Stimulated activated CD8-positive, alpha-beta memory T cell treated with anti-CD3 and anti-CD28 coated beads, Interleukin-15, amount 100 ng/mL, for 1 hour (primary cell): ENCODE results near the gene GNB3.

Experiments
- DNase-seq: peaks from one replicate; pipeline ENCODE4 v3.0.0-alpha.2; 2020; ENCODE audit warnings: low read depth

GNB3 gene

DNA sequence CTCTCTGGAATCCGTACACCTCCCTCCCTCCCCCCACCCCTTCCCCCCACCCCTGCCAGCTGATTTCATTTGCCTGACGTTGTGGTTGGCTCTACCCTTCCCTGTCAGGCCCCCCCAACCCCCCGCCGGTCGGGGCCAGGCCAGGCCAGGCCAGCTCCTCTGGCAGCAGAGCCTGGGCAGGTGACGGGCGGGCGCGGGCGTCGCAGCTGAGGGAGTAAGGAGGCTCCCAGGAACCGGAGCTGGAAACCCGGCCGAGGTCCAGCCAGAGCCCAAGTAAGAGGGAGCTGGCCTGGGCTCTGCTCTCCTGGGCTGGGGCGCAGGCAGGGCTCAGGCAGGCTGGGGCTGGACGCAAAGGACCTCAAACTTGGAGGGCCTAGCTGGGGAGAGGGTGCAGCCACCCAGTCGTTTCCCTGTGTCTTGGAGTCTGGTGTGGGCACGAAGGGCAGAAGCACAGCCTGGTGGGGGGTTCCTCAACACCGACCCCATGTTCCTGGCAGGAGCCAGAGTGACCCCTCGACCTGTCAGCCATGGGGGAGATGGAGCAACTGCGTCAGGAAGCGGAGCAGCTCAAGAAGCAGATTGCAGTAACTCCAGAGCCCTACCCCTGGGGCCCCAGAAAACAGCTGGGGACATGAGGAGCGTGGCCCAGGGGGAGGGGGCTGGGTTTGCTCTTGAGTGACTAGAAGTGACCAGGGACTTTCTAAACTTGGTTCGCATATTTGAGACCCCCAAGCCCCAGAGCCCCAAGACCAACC is at the start of gene GNB3:
TSS of gene GNB3 (plus strand) at position 165 of the 755 bp plus-strand sequence. CDS start at position 528, 363 bp downstream.
- no peak for DNase-seq

DNA sequence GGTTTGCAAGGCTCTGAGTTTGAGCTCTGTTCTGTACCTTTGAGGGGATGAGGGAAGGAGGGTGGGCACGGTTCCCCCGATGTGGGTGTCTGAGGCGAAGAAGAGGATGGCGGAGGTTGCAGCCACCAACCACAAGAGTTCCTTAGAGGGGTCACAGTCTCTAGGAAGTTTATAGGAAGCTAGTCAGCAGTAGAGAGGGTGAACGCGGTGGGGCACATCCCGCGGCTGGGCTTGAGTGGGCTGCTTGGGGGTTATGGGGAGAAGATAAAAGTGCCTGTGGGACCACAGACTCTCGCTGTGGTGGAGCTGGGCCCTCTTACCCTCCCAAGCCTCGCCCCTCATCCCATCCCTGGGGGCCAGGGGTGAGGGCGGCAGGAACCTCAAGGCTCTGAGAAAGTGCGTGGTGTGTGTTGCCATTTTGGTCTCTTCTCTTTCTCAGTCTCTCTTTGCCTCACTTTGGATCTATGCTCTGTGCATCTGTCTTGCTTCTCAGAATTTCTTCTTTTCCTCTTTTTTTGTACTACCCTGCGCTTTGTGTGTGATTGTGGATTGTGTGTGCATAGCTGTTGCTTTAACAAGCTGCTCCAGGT is 48.7 kb upstream of the GNB3 start:
- no peak for DNase-seq

DNA sequence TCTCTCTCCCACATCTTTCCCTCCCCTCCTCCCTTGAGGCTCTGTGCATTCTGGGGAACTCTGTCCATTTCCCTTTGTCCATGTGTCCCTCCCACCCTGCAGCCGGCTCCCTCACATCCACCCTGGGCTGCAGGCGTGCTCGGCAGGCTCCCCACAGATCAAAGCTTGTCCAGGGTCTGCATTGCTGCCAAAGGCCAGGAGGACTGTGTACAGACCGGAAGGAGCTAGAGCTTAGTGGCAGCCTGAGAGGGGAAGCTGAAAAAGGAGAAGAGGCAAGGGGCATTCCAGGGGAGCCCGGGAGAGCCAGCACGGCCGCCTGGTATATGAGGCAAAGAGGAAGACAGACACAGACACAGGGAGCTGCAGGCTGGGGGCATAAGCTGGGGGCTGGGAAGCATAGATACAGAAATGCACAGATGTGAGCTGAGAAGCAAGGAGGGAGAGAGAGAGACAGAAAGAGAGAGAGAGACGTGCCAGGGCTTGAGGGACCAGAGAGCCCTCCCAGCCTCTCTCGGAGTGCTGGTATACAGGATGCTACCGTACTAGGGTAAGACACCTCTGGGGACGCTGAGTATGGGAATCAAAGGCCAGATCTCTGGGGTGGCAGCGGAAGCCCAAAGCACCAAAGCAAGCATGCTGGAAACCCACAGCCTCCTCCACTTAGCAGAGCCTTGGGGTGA is 48.1 kb upstream of the GNB3 start:
- no peak for DNase-seq

DNA sequence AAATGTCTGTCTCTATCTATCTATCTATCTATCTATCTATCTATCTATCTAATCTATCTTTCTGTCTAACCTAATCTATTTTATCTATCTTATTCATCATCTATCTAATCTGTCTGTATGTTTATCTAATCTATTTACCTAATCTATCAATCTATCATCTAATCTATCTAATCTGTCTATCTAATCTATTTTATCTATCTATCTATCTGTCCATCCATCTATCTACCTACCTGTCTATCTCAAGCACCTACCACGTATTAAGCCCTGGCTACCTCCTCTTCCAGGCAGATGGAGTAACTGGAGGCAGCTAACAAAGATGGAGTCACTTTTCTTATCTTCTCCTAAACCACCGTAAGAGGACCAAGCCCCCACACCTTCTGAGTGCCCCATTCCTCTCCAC is 45.6 kb upstream of the GNB3 start:
- no peak for DNase-seq

DNA sequence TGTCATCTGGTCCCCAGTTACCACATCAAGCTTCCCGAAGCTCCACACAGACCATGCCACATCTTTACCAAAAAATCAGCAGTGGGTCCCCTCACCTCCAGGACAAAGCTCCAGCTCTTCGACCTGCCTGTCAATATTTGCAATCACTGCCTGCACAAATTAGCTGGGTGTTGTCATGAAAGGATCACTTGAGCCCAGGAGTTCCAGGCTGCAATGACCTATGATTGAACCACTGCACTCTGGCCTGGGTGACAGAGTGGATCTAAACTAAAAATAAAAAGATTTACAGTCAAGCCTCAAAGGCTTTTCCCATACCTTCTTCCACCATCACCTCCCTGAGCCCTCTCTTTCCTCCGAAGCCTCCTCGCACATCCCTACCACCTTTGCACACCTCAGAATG is 44.1 kb upstream of the GNB3 start:
- no peak for DNase-seq

DNA sequence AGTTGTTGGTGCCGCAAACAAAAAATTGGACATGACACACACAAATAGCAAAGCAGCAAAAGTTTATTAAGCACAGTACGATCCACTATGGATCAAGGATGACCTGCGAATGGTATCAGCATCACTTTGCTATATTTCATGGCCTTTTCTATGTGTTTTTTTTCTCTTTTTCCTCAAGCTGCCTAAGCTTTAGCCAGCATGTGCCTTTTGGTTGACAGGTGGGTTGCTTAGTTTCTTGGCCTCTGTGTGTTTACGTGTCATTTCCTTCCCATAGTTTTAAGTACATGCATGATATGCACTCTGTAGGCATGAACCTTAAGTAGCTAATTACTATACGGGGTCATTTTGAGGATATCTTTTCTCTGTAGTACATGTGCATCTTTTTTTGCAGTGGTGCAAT is 41.6 kb upstream of the GNB3 start:
- DNase-seq: no peak

DNA sequence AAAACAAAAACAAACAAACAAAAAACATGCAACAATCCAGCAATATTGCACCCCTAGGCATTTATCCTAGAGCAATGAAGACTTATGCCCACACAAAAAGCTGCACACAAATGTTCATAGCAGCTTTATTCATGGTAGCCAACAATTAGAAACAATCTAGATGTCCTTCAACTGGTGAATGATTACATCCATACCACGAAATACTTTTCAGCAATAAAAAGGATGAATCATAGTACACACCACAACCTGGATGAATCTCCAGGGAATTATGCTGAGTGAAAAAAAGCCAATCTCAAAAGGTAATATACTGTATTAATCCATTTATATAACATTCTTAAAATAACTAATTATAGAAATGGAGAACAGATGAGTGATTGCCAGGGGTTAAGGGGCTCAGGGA is 33.6 kb upstream of the GNB3 start:
- DNase-seq: no peak

DNA sequence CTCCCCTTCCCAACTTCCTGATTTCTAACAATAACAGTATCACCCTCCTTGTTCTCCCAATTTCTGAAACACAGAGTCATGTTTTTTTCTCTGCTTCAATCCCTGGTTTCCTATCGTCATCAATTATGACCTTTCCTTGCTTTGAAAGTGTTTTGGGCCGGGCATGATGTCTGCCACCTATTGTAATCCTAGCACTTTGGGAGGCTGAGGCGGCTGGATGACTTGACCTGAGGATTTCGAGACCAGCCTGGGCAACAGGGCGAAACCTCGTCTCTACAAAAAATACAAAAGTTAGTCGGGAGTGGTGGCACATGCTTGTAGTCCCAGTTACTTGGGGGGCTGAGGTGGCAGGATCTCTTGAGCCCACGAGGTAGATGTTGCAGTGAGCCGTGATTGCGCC is 31.7 kb upstream of the GNB3 start:
- no peak for DNase-seq

DNA sequence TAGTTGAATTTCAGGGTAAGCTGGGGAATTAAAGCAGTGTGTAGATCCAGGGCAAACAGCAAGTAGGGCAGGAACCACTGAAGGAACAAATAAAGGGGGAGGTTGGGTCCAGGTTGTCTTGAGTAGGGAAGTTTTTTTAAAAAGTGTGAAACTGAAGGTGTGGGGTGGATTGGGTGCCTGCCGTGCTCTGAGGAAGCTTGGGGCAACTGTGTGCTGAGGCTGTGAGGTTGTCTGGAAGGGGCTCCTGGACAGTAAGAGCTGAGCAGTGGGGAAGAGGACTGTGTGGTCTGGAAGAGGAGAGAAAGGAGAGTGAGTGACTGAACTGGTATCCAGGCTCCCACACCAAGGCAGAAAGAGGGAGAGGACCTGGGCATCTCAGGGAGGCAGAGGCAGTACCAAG is 30.0 kb upstream of the GNB3 start:
- DNase-seq: no peak

DNA sequence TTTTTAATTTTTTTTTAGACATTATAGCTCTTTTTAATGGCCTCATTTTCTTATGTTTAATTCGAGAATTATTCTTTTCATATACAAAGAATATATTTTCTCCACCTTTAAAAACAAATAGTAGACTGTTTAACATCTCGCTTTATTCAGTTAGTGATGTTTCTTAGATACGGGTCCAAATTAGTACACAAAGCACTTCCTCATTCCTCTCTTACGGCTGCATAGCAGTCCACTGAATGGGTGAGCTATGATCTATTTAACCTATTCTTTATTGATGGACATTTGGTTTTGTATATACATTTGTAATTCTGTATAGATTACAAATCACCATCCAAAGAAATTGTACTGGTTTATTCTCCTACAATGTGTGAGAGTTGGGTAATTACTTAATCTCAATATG is 27.4 kb upstream of the GNB3 start:
- DNase-seq: no peak

DNA sequence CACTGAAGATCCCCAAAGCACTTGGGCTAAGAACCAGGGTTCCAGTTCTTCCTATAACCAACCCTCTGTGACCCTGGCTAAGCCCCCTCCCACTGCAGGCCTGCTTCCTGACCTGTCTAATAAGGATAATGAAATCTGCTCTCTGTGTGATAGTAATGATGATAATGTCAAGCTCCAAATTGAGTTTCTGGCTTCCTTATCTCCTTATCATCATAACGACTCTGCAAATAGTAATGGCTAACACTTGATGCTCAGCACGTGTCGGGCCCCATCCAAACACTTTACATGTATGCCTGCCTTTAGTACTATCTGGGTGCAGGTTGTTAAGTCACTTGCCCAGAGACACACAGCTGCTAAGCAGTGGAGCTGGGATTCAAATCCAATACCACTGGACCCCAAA is 24.1 kb upstream of the GNB3 start:
- DNase-seq: no peak

DNA sequence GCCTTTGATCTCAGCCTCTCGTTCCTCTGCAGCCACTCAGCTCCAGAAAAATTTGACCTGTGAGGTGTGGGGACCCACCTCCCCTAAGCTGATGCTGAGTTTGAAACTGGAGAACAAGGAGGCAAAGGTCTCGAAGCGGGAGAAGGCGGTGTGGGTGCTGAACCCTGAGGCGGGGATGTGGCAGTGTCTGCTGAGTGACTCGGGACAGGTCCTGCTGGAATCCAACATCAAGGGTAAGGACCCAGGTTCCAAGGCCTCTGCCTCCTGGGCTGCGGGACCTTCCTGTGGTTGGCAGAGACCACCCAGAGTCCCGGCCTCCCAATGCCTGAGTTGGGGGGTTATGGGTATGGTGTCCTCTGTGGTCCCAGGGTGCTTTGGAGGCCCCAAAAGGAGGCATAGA is 23.6 kb upstream of the GNB3 start:
- DNase-seq: no peak

DNA sequence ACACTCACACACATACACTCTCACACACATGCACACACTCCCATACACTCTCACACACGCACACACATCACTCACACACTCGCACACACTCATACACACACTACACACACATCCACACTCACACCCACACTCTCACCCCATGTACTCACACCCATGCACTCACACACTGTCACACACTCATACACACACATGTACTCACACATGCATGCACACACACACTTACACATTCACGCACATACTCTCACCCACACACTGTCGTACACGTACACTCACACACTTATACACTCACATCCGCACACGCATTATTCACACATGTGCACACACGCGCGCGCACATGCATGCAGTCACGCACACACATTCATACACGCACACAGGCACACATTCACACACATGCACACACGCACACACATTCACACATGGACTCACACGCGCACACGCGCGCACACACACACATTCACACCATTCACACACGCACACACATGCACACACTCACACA is 23.0 kb upstream of the GNB3 start:
- DNase-seq: no peak

DNA sequence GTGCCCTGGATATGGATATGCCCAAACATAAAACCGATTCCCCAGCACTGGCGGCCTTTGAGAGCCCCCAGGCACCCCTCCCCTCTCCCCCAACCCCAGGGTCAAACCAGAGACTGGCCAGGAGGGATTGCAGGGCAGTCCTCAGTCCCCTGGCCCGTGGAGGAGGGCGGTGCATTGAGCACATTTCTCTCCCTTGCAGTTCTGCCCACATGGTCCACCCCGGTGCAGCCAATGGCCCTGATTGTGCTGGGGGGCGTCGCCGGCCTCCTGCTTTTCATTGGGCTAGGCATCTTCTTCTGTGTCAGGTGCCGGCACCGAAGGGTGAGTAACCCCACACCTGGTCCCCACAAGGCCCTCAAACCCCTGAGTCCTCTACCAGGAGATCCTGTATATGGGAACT is 22.5 kb upstream of the GNB3 start:
- DNase-seq: no peak

DNA sequence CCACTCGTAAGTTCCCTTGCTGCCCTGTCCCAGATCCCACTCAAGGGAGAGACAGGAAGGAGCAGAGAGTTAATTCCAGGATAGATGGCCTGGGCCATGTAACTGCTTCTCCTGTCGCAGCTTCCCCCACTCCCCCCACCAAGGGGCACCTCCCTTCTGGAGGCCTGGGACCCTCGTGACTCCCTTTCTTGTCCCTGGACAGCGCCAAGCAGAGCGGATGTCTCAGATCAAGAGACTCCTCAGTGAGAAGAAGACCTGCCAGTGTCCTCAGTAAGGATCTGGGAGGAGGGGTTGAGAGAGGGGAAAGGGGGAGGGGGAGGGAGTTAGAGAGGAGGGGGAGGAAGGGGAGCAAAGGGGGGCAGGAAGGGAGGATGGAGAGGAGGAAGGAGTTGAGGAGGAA is 22.1 kb upstream of the GNB3 start:
- DNase-seq: no peak

DNA sequence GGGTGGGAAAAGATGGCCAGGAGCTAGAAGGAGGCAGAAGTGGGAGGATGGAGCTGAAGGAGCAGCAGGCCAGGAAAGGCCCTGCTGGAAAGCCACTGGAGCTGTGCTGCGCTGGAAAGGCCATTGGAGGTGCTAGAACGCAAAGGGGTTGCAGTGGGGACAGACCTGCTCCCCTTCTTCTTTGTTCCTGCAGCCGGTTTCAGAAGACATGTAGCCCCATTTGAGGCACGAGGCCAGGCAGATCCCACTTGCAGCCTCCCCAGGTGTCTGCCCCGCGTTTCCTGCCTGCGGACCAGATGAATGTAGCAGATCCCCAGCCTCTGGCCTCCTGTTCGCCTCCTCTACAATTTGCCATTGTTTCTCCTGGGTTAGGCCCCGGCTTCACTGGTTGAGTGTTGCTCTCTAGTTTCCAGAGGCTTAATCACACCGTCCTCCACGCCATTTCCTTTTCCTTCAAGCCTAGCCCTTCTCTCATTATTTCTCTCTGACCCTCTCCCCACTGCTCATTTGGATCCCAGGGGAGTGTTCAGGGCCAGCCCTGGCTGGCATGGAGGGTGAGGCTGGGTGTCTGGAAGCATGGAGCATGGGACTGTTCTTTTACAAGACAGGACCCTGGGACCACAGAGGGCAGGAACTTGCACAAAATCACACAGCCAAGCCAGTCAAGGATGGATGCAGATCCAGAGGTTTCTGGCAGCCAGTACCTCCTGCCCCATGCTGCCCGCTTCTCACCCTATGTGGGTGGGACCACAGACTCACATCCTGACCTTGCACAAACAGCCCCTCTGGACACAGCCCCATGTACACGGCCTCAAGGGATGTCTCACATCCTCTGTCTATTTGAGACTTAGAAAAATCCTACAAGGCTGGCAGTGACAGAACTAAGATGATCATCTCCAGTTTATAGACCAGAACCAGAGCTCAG is 21.4 kb upstream of the GNB3 start:
- no peak for DNase-seq

DNA sequence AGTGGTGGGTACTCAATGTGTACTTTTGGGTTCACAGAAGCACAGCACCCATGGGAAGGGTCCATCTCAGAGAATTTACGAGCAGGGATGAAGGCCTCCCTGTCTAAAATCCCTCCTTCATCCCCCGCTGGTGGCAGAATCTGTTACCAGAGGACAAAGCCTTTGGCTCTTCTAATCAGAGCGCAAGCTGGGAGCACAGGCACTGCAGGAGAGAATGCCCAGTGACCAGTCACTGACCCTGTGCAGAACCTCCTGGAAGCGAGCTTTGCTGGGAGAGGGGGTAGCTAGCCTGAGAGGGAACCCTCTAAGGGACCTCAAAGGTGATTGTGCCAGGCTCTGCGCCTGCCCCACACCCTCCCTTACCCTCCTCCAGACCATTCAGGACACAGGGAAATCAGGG is 20.6 kb upstream of the GNB3 start:
- no peak for DNase-seq

DNA sequence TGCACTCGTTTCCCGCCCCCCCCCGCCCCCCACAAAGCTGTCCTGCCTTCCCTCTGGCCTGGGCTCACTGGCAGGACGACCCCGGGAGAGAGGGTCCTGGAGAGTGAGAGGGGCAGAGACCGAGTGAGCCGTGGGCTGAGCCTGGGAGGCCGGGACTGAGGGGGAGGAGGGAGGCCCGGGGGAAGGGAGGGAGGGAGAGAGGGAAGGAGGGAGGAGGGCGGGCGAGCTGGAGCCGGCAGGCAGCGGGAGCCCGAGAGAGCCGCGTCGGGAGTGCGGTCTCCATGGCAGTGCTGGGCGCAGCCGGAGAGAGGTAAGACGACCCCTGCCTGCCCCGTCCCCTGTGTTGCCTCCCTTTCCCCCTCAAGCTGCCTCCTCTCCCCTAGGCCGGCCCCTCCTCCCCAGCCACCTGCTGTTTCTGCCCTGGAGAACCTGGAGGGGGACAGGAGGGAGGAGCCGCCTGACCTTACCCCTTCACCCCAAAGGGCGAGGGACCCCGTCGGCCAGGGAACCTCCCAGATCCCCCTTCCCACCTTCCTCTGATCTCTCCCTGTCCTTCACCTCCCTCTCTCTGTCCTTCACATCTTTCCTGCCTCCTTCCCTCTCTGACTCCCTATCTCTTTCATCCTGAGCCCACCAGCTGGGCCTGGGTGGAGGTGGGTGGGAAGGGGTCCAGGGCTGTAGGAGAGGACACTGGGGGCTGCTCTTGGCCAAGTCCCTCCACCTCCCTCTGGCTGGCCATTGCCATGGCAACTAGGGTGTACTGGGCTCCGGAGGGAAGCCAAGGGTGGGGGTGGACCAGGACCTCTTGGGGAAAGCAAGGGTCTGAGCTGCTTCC is 18.9 kb upstream of the GNB3 start, which contains the start of gene GPR162:
TSS of gene GPR162 (plus strand) at position 231 of the 835 bp plus-strand sequence. CDS start 2,078 bp downstream, outside the sequence.
- DNase-seq: no peak

DNA sequence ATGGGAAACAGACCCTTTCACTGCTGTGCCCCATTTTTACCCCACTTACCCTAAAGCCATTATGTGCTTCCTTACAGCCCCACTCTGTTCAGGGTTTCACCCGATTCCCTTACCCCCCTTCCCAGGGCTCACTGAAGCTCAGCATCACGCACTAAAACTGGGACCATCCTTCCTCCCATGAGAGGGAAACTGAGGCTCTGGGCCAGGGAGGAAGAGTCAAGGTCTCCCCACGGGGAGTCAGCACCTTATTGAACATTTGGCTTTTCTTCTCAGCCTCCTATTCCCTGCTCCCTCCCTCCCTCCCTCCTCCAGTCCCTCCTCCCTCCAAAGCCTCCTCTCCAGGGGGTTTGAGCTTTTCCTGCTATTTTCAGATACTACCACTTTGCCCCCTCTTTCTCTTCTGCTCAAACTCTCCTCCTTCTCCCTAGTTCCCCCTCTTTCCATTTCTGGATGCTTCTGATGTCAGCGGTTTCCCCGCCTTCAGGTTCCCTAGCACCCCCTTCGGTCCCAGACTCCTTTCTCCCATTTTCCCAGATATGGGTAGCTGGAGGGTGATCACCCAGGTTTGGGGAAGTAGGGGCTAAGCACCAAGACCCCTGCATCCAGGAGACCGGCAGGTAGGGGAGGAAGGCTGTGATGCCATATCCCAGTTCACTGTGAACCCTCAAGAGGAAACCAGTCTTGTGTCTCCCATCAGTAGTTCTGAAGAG is 18.1 kb upstream of the GNB3 start:
- DNase-seq: no peak
